Hepatocyte (in vitro differentiated cells): ENCODE measurements around the gene PHF12.

Experiments
- CTCF ChIP-seq: fragments of 200-600 bp; sonication (generic); IDR thresholded peaks from 2 replicates; pipeline ENCODE4 v1.5.1; 2016; ENCODE audit warnings: antibody characterized with exemption, mild to moderate bottlenecking; ENCODE audit not compliant: poor library complexity
- EZH2 ChIP-seq: fragments of 200-600 bp; sonication (generic); IDR thresholded peaks from 2 replicates; pipeline ENCODE4 v1.6.1; 2016; ENCODE audit warnings: antibody characterized with exemption, mild to moderate bottlenecking, borderline replicate concordance
- EZH2phosphoT487 ChIP-seq: fragments of 200-600 bp; sonication (generic); IDR thresholded peaks from one replicate; pipeline ENCODE4 v1.6.1; 2018; ENCODE audit warnings: antibody characterized with exemption, mild to moderate bottlenecking, low read depth, moderate library complexity; ENCODE audit not compliant: unreplicated experiment, severe bottlenecking

GRCh38 chr17:28985950-28986713, 34.8 kb upstream of the PHF12 start:
- TF ChIP-seq CTCF (no peak), EZH2 (no peak), EZH2phosphoT487 (no peak)
